Vagina (tissue), 2 donors: ENCODE data around the gene MYOZ3.

Experiments
- POLR2A ChIP-seq, 2 donors: fragments of 450-650 bp; IDR thresholded peaks; one replicate each; pipeline ENCODE4 v1.6.1; 2017; ENCODE audit warnings: antibody characterized with exemption in 2 of 2, mild to moderate bottlenecking in 2 of 2, moderate library complexity in 2 of 2
- POLR2AphosphoS5 ChIP-seq, 2 donors: sonication (generic); formaldehyde crosslinking; IDR thresholded peaks; one replicate each; pipeline ENCODE4 v1.9.0; 2017; ENCODE audit warnings: antibody characterized with exemption in 2 of 2, mild to moderate bottlenecking in 2 of 2, low read depth in 1 of 2; ENCODE audit not compliant: insufficient read depth in 1 of 2
- TF ChIP-seq, protein P1 (sequence below), 3 experiments: fragments of 450-650 bp in 2 of 3; fragments of 200-600 bp in 1 of 3; sonication (generic) in 1 of 3; IDR thresholded peaks; one replicate each; pipeline ENCODE4 v1.5.1; 2017 to 2019; ENCODE audit warnings: antibody characterized with exemption in 3 of 3, mild to moderate bottlenecking in 2 of 3, moderate library complexity in 2 of 3

DNA sequence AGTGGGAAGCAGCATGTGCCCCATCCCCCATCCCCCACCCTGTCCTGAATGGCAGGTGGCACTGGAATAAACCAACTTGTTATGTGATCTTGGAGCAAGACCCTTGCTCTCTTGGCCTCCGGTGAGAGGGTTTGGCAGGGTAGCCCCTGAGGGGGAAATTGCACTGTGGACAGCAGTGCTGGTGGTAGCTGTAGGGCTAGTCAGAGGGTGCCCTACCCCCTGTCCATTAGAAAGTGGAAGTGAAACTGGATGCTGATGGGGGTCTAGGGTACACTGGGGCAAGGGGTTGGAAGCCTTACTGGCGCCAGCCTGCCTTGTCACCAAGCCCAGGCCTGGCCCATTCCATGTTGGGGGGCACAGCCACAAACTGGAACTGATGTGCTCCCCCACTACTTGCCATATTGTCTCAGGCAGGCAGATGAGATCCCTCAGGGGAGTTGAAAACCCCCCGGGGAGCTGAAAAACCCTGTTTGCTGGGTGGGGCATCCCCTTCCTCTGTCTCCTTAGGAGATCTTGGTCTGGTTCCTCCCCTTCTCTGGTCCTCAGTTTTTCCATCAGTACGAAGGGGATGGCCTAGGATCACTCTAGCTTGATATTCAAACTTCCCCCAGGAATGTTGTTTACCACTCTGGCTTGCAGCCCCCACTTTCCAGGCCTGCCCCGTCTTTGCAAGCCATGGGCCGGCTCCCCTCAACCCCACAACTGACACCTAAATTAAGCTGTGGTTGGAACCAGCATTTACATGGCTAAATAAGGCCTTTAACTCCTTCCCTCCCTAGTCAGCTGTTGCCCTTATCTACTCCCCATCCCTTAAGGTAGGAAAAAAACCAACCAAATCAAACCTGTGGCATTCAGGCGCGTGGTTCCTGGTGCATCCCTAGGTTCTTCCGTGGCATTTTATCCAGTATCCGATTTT, 35.0 kb upstream of the MYOZ3 start:
- TF ChIP-seq, protein P1, sequence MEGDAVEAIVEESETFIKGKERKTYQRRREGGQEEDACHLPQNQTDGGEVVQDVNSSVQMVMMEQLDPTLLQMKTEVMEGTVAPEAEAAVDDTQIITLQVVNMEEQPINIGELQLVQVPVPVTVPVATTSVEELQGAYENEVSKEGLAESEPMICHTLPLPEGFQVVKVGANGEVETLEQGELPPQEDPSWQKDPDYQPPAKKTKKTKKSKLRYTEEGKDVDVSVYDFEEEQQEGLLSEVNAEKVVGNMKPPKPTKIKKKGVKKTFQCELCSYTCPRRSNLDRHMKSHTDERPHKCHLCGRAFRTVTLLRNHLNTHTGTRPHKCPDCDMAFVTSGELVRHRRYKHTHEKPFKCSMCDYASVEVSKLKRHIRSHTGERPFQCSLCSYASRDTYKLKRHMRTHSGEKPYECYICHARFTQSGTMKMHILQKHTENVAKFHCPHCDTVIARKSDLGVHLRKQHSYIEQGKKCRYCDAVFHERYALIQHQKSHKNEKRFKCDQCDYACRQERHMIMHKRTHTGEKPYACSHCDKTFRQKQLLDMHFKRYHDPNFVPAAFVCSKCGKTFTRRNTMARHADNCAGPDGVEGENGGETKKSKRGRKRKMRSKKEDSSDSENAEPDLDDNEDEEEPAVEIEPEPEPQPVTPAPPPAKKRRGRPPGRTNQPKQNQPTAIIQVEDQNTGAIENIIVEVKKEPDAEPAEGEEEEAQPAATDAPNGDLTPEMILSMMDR (IDR thresholded peaks at IDR 0.05), result no peak
- no peak for TF ChIP-seq POLR2A (IDR thresholded peaks at IDR 0.05)
- no peak for TF ChIP-seq POLR2AphosphoS5 (IDR thresholded peaks at IDR 0.05; ENCODE audit: insufficient read depth in 1 of 2, low read depth in 1 of 2)
